C4-2B (cell line): ENCODE data around the gene GADL1.

Source experiments
- ZFX ChIP-seq: fragments of 450-650 bp; IDR thresholded peaks from 2 replicates; pipeline ENCODE4 v1.6.1; 2017
- TF ChIP-seq, protein P1 (sequence below): fragments of 450-650 bp; conservative IDR thresholded peaks from 2 replicates; pipeline ENCODE4 v1.5.1; 2017; ENCODE audit warnings: mild to moderate bottlenecking

DNA sequence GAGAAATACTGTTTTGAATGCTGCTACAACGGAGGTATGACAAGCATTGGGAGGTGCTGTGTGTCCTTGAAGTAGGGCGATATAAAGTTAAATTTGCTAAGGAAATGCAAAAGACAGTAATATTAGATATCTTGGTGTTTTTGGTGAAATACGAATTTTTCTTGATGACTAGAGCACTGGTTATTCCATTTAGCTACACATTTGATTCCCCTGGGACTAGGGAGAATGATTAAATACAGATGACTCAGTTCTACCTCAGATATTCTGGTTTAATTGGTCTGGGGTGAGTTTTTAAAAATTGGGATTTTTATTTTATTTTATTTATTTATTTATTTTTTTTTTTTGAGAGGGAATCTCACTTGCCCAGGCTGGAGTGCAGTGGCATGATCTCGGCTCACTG, 18.7 kb upstream of the GADL1 start:
- TF ChIP-seq, protein P1, sequence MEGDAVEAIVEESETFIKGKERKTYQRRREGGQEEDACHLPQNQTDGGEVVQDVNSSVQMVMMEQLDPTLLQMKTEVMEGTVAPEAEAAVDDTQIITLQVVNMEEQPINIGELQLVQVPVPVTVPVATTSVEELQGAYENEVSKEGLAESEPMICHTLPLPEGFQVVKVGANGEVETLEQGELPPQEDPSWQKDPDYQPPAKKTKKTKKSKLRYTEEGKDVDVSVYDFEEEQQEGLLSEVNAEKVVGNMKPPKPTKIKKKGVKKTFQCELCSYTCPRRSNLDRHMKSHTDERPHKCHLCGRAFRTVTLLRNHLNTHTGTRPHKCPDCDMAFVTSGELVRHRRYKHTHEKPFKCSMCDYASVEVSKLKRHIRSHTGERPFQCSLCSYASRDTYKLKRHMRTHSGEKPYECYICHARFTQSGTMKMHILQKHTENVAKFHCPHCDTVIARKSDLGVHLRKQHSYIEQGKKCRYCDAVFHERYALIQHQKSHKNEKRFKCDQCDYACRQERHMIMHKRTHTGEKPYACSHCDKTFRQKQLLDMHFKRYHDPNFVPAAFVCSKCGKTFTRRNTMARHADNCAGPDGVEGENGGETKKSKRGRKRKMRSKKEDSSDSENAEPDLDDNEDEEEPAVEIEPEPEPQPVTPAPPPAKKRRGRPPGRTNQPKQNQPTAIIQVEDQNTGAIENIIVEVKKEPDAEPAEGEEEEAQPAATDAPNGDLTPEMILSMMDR: no peak
- TF ChIP-seq ZFX: no peak
